Measurements from ENCODE around the gene VEGFA. TPM values are rescaled to one million over a fixed set of nuclear protein-coding genes. Genes with fewer than 3 reads are reported as not detected.

VEGFA gene
- total RNA-seq, 2 donors from 2014 or later: 113 to 216 TPM

DNA sequence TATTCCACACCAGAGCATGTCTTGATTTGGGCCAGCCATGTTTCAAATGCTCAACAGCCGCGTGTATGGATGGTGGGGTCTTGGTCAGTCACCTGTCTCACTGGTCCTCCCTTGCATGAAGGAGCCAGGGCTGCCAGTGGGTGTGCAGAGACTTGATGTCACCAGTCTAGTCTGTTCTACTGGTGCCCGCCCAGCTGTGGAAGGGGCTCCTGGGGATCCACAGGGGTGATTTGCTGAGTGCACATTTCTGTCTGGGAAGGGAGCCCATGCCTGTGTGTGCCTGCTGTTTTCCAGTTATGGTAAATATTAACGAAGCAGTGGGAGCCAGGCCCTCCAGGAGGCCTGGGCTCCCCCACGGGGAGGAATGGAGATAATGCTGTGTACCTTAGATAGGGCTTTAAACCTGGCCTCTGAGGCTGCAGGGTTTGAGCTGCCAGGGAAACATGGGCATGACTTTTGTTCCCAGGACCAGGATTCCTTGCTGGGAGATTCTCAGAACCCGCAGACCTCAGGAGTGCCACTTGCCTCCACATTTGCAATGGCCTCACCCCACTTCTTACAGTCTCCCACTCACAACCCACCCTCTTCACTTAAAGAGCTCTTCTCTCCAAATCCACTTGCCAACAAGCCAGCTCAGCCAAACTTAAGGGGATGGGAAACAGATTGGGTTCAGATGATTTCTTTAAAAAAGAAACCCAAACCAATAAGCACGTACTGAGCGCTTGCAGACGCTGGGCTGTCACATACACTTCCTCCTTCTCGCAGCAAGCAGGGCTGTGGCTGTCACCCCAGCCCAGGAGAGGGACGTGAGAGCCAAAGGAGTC is 54.1 kb downstream of the VEGFA start:
- no peak overlapping the region for H3K4me3 ChIP-seq
- H3K27ac ChIP-seq: peak overlapping the region; percentile 55
- peaks cover 12% of the 10 kb centered on the region for H3K4me1 ChIP-seq
- intact Hi-C loops (cut with DNase I): no loop called here
- no peaks in the 10 kb centered on the region for H3K36me3 ChIP-seq
- peak; percentile 66 for DNase-seq
- H3K9ac ChIP-seq (ENCODE audit: low read depth in 2 of 2, low read length in 2 of 2): peak overlapping the region in 1 of 2 donors; percentile 86
- no peaks in the 10 kb centered on the region for H3K27me3 ChIP-seq
- TF ChIP-seq, protein P1, sequence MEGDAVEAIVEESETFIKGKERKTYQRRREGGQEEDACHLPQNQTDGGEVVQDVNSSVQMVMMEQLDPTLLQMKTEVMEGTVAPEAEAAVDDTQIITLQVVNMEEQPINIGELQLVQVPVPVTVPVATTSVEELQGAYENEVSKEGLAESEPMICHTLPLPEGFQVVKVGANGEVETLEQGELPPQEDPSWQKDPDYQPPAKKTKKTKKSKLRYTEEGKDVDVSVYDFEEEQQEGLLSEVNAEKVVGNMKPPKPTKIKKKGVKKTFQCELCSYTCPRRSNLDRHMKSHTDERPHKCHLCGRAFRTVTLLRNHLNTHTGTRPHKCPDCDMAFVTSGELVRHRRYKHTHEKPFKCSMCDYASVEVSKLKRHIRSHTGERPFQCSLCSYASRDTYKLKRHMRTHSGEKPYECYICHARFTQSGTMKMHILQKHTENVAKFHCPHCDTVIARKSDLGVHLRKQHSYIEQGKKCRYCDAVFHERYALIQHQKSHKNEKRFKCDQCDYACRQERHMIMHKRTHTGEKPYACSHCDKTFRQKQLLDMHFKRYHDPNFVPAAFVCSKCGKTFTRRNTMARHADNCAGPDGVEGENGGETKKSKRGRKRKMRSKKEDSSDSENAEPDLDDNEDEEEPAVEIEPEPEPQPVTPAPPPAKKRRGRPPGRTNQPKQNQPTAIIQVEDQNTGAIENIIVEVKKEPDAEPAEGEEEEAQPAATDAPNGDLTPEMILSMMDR (IDR thresholded peaks at IDR 0.05): no peak
- H3K9me3 ChIP-seq: no peaks in the 10 kb centered on the region

DNA sequence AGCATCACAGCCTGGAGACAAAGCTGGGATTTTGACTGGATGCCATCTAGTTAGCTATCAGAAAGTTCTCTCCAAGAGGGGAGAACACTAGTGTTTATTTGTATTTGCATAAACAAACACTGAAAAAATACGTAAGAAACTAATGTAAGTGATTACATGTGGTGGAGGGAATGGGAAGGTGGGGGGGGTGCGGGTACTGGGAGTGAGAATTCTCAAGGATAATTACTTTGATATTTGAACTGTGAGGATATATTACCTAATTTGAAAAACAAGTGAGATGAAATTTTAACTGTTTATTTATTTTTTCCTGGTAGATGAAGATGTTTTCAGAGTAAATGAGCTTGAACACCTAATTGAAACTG is 54.7 kb downstream of the VEGFA start:
- no peak for DNase-seq
- H3K9ac ChIP-seq (ENCODE audit: low read depth in 2 of 2, low read length in 2 of 2): peak overlapping the region in 1 of 2 donors; percentile 86
- H3K36me3 ChIP-seq: no peaks in the 10 kb centered on the region
- H3K4me3 ChIP-seq: no peak overlapping the region
- TF ChIP-seq, protein P1 (IDR thresholded peaks at IDR 0.05): no peak
- intact Hi-C loops (cut with DNase I): no loop called here
- H3K9me3 ChIP-seq: no peaks in the 10 kb centered on the region
- H3K27me3 ChIP-seq: no peaks in the 10 kb centered on the region
- H3K4me1 ChIP-seq: peaks cover 12% of the 10 kb centered on the region
- peak overlapping the region; percentile 55 for H3K27ac ChIP-seq

DNA sequence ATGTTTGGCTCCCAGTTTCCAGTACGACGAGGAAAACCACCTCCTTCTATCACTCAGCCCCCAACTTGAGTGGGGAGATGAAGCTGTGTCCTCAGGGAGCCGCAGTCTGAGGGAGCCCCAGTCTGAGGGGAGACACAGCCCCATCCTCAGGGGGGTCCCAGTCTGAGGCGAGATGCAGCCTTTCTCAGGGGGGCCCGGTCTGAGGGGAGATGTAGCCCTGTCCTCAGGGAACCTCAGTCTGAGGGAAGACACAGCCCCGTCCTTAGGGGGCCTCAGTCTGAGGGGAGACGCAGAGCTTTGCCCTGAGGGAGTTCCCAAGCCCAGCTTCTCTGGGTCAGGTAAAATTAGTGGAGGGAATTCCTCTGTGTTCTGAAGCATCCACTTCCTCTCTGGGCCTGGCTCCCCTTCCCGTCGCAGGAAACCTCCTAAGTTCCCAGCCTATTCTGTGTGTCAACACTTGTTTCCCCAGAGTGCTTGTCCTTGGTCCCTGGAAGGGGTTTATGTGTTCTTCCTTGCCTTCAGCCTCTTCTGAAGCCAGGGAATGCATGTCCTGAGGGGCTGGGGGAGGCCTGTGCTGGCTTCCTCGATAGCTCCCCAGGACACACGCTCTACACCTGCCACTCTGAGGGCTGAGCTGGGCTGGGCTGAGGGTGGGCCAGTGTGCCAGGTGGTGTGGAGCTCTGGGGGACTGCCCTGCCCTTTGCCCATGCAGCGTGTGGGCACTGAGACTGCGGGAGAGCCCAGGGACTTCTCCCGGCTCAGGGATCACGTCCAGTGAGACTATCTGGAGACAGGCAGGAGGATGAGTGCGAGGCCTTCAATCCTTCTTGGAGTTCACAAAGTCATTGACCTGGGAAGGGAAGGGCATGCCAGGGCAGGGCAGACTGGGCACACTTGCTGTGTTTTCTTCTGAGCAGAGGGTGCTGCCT is 55.4 kb downstream of the VEGFA start:
- peak overlapping the region in 1 of 2 donors; percentile 30 for H3K9ac ChIP-seq (ENCODE audit: low read depth in 2 of 2, low read length in 2 of 2)
- TF ChIP-seq, protein P1 (IDR thresholded peaks at IDR 0.05): no peak
- H3K4me3 ChIP-seq: no peak overlapping the region
- peaks cover 12% of the 10 kb centered on the region for H3K4me1 ChIP-seq
- no peak for DNase-seq
- no peaks in the 10 kb centered on the region for H3K36me3 ChIP-seq
- H3K27ac ChIP-seq: no peak overlapping the region
- no peaks in the 10 kb centered on the region for H3K9me3 ChIP-seq
- H3K27me3 ChIP-seq: no peaks in the 10 kb centered on the region
- intact Hi-C loops (cut with DNase I): no loop called here

DNA sequence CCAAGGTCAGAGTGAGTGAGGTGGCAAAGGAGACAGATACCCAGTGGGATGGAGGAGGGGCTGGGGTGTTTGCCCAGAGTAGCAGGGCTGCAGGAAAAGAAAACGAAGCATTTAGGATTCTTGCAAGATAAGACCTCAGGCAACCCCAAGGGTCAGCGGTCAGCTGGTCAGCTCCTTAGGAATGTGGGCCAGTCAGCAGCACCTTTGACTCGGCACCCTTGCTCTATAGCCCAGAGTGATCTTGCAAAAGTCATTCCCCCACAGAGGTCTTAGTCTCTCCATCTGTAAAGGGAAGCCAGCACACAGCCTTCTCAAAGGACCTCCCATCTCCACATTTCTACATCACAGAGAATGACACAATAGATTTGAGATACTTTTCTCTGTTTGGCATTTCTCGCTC is 56.7 kb downstream of the VEGFA start:
- H3K4me1 ChIP-seq: peaks cover 12% of the 10 kb centered on the region
- no peak overlapping the region for H3K9ac ChIP-seq (ENCODE audit: low read depth in 2 of 2, low read length in 2 of 2)
- H3K36me3 ChIP-seq: no peaks in the 10 kb centered on the region
- H3K27me3 ChIP-seq: no peaks in the 10 kb centered on the region
- DNase-seq: no peak
- H3K4me3 ChIP-seq: no peak overlapping the region
- H3K27ac ChIP-seq: no peak overlapping the region
- no peaks in the 10 kb centered on the region for H3K9me3 ChIP-seq
- TF ChIP-seq, protein P1 (IDR thresholded peaks at IDR 0.05): no peak
- intact Hi-C loops (cut with DNase I): no loop called here

DNA sequence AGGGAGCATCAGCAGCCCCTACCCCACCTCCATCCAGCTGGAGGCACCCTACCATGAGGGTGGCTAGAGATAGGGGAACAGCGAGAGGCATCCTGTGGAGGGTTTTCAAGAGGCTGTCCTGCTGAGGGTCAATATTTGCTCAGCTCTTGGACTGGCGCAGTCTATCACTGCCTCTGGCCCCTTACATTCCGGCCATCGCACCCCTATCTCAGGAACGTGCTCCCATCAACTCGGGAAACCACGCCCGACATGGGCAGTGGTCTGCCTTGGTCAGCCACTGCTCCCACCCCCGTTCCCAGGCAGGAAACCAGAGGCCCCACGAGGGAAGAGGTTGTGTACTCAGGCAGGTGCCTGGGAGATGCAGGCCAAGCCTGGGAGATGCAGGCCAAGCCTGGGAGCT is 57.9 kb downstream of the VEGFA start:
- TF ChIP-seq, protein P1 (IDR thresholded peaks at IDR 0.05): no peak
- intact Hi-C loops (cut with DNase I): no loop called here
- no peaks in the 10 kb centered on the region for H3K27me3 ChIP-seq

More for the DNA sequence above, 57.9 kb downstream of the VEGFA start:
- no peak overlapping the region for H3K9ac ChIP-seq (ENCODE audit: low read depth in 2 of 2, low read length in 2 of 2)
- H3K4me3 ChIP-seq: no peak overlapping the region
- no peak overlapping the region for H3K27ac ChIP-seq
- DNase-seq: no peak
- peaks cover 12% of the 10 kb centered on the region for H3K4me1 ChIP-seq
- H3K36me3 ChIP-seq: no peaks in the 10 kb centered on the region
- H3K9me3 ChIP-seq: no peaks in the 10 kb centered on the region

Data from colonic mucosa (tissue), 4 donors.